ENCODE results near the gene ATP8B3. TPM values are rescaled to one million over a fixed set of nuclear protein-coding genes. Genes with fewer than 3 reads are reported as not detected.
"Not testable (repeated sequence)": the region's sequence is repeated elsewhere in the genome, so short reads cannot be mapped to it uniquely, and the experiment has no call there.

ATP8B3 gene
- total and polyA plus RNA-seq, 8 donors: 0.89 to 2.5 (median 1.5) TPM

- Histone ChIP-seq H3K27me3 (no peaks in the 10 kb centered on the region), H3K4me3 (no peak overlapping the region), H3K4me1 (no peaks in the 10 kb centered on the region), H3K9me3 (no peaks in the 10 kb centered on the region), H3K27ac (no peak overlapping the region), H3K36me3 (peaks cover 0 to 6% of the 10 kb centered on the region in 2 donors)
- intact Hi-C loops (cut with DNase I): no loop called here
- no peak for TF ChIP-seq CTCF (IDR thresholded peaks at IDR 0.05)
- DNase-seq (no peak), ATAC-seq (no peak)
These were observed 6.5 kb downstream of the ATP8B3 start for GRCh38 chr19:1805401-1806183.

GRCh38 chr19:1804858-1805257, 7.2 kb downstream of the ATP8B3 start:
- Histone ChIP-seq H3K27me3 (no peaks in the 10 kb centered on the region), H3K9me3 (no peaks in the 10 kb centered on the region), H3K27ac (no peak overlapping the region), H3K4me3 (no peak overlapping the region), H3K4me1 (no peaks in the 10 kb centered on the region), H3K36me3 (peaks cover 0 to 10% of the 10 kb centered on the region in 2 donors)
- intact Hi-C loops (cut with DNase I): no loop called here
- DNase-seq (no peak), ATAC-seq (no peak)
- TF ChIP-seq CTCF (IDR thresholded peaks at IDR 0.05): no peak

- Histone ChIP-seq H3K4me1 (peaks cover 0 to 5% of the 10 kb centered on the region in 2 donors), H3K27me3 (peaks cover 9 to 25% of the 10 kb centered on the region in 2 donors), H3K9me3 (no peaks in the 10 kb centered on the region), H3K36me3 (peaks cover 0 to 13% of the 10 kb centered on the region in 2 donors), H3K27ac (no peak overlapping the region), H3K4me3 (no peak overlapping the region)
- intact Hi-C loops (cut with DNase I): no loop called here
- DNase-seq (no peak), ATAC-seq (no peak)
- no peak for TF ChIP-seq CTCF (IDR thresholded peaks at IDR 0.05)
These were observed 12.3 kb downstream of the ATP8B3 start for GRCh38 chr19:1799695-1800342.

- H3K4me1 ChIP-seq; H3K4me3 ChIP-seq; H3K9me3 ChIP-seq; intact Hi-C loops (cut with DNase I); H3K27ac ChIP-seq; ATAC-seq; H3K36me3 ChIP-seq; DNase-seq: not testable (repeated sequence)
- peaks cover 9 to 42% of the 10 kb centered on the region in 2 donors for H3K27me3 ChIP-seq
These were observed 14.8 kb downstream of the ATP8B3 start for GRCh38 chr19:1797313-1797712.

GRCh38 chr19:1796395-1797142, 15.5 kb downstream of the ATP8B3 start:
- TF ChIP-seq CTCF (IDR thresholded peaks at IDR 0.05): no peak
- H3K4me3 ChIP-seq: no peak overlapping the region
- peaks cover 0 to 9% of the 10 kb centered on the region in 2 donors for H3K36me3 ChIP-seq
- H3K27me3 ChIP-seq: peaks cover 9 to 48% of the 10 kb centered on the region in 2 donors
- H3K4me1 ChIP-seq: peaks cover 0 to 5% of the 10 kb centered on the region in 2 donors
- no peak overlapping the region for H3K27ac ChIP-seq
- DNase-seq (peak in 1 of 4 donors; percentile 73), ATAC-seq (no peak)
- intact Hi-C loops (cut with DNase I): no loop called here
- H3K9me3 ChIP-seq: no peaks in the 10 kb centered on the region
